Measurements from ENCODE around the gene PTPRU. TPM values are rescaled to one million over a fixed set of nuclear protein-coding genes. Genes with fewer than 3 reads are reported as not detected.
A peak's percentile ranks its signal among the peaks of the same experiment; 100 is the strongest.

The PTPRU gene
- total RNA-seq, 1 donor from 2014 or later = 19.0 TPM

GRCh38 chr1:29283804-29284195, 47.5 kb downstream of the PTPRU start:
- peaks cover 10% of the 10 kb centered on the region for H3K27me3 Mint-ChIP-seq (ENCODE audit: unreplicated experiment)
- TF ChIP-seq, protein P1, sequence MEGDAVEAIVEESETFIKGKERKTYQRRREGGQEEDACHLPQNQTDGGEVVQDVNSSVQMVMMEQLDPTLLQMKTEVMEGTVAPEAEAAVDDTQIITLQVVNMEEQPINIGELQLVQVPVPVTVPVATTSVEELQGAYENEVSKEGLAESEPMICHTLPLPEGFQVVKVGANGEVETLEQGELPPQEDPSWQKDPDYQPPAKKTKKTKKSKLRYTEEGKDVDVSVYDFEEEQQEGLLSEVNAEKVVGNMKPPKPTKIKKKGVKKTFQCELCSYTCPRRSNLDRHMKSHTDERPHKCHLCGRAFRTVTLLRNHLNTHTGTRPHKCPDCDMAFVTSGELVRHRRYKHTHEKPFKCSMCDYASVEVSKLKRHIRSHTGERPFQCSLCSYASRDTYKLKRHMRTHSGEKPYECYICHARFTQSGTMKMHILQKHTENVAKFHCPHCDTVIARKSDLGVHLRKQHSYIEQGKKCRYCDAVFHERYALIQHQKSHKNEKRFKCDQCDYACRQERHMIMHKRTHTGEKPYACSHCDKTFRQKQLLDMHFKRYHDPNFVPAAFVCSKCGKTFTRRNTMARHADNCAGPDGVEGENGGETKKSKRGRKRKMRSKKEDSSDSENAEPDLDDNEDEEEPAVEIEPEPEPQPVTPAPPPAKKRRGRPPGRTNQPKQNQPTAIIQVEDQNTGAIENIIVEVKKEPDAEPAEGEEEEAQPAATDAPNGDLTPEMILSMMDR (IDR thresholded peaks at IDR 0.05; ENCODE audit: unreplicated experiment) = no peak
- peak overlapping the region; percentile 74 for H3K27ac Mint-ChIP-seq (ENCODE audit: unreplicated experiment)
- H3K4me3 Mint-ChIP-seq (ENCODE audit: unreplicated experiment) = peak overlapping the region; percentile 78
- no peak for DNase-seq (ENCODE audit: low spot score)
- peaks cover 6% of the 10 kb centered on the region for H3K4me1 Mint-ChIP-seq (ENCODE audit: unreplicated experiment)
- H3K36me3 Mint-ChIP-seq (ENCODE audit: low read depth, unreplicated experiment) = peaks cover 3% of the 10 kb centered on the region
- no peaks in the 10 kb centered on the region for H3K9me3 Mint-ChIP-seq (ENCODE audit: unreplicated experiment)

- Mint-ChIP-seq H3K4me1 (ENCODE audit: unreplicated experiment) (peaks cover 6% of the 10 kb centered on the region), H3K9me3 (ENCODE audit: unreplicated experiment) (no peaks in the 10 kb centered on the region), H3K4me3 (ENCODE audit: unreplicated experiment) (peak overlapping the region; percentile 78), H3K27me3 (ENCODE audit: unreplicated experiment) (peaks cover 10% of the 10 kb centered on the region), H3K36me3 (ENCODE audit: low read depth, unreplicated experiment) (peaks cover 3% of the 10 kb centered on the region), H3K27ac (ENCODE audit: unreplicated experiment) (no peak overlapping the region)
- no peak for DNase-seq (ENCODE audit: low spot score)
- TF ChIP-seq, protein P1 (IDR thresholded peaks at IDR 0.05; ENCODE audit: unreplicated experiment) = no peak
Observed at GRCh38 chr1:29284286-29284960, 48.1 kb downstream of the PTPRU start.

DNA sequence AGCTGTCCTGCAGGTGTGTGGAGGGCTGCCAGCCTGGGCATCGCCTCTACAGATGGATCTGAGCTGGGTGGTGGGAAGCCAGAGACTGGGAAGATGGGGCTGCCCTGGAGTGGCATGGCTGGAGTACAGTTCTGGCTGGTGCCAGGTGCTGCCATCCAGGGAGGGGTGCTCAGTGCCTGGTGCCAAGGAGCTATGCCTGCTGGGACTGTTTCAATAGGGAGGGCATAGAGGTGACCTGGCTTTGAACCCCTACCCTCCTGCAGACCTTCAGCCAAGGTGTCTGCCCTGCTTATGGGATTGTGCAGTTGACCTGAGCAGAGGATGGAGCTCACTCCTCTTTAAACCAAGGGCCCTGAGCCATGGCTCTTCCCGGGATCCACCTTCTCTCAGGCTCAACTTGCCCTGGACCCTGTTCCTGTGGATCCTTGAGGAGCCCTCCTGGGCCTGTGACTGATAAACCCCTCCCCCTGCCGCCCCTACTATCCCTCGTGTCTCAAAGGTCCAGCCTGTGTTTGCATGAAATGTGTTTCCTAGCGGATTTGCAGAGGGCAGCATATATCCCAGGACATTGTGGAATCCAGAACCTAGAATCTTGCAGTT, 48.7 kb downstream of the PTPRU start:
- Mint-ChIP-seq H3K4me3 (ENCODE audit: unreplicated experiment) (no peak overlapping the region), H3K27ac (ENCODE audit: unreplicated experiment) (no peak overlapping the region), H3K4me1 (ENCODE audit: unreplicated experiment) (peaks cover 6% of the 10 kb centered on the region), H3K36me3 (ENCODE audit: low read depth, unreplicated experiment) (peaks cover 3% of the 10 kb centered on the region), H3K9me3 (ENCODE audit: unreplicated experiment) (no peaks in the 10 kb centered on the region), H3K27me3 (ENCODE audit: unreplicated experiment) (peaks cover 8% of the 10 kb centered on the region)
- no peak for DNase-seq (ENCODE audit: low spot score)
- TF ChIP-seq, protein P1 (IDR thresholded peaks at IDR 0.05; ENCODE audit: unreplicated experiment) = no peak

GRCh38 chr1:29285771-29286170, 49.4 kb downstream of the PTPRU start:
- Mint-ChIP-seq H3K36me3 (ENCODE audit: low read depth, unreplicated experiment) (peaks cover 3% of the 10 kb centered on the region), H3K4me3 (ENCODE audit: unreplicated experiment) (no peak overlapping the region), H3K4me1 (ENCODE audit: unreplicated experiment) (peaks cover 6% of the 10 kb centered on the region), H3K27me3 (ENCODE audit: unreplicated experiment) (peaks cover 8% of the 10 kb centered on the region), H3K27ac (ENCODE audit: unreplicated experiment) (no peak overlapping the region), H3K9me3 (ENCODE audit: unreplicated experiment) (no peaks in the 10 kb centered on the region)
- TF ChIP-seq, protein P1 (IDR thresholded peaks at IDR 0.05; ENCODE audit: unreplicated experiment) = no peak
- no peak for DNase-seq (ENCODE audit: low spot score)

DNA sequence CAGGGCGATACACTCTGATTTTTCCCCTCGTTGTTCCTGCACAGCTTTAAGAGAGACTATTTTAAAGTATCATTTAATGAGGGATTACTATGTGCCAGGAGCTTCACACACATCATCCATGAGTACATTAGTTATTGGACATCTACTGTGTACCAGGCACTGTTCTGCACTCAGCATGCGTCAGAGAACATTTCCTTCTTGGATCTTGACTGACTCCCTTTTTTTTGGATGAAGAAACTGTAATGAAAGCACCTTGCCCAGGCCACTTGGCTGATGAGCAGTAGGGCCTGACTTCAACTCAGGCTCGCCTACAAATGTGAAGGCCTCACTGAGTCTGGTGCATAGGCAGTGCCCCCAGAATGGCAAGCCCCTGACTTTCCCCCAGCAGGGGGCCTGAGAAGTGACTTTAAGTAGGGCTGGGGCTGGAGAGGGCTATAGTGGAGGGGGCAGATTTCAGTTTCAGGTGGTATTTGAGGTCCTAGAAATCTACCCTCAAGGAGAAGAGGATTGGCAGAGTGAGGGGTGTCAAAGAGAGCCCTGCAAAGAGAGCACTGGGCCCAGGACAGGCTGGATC, 50.0 kb downstream of the PTPRU start:
- H3K4me3 Mint-ChIP-seq (ENCODE audit: unreplicated experiment) = no peak overlapping the region
- TF ChIP-seq, protein P1 (IDR thresholded peaks at IDR 0.05; ENCODE audit: unreplicated experiment) = no peak
- H3K36me3 Mint-ChIP-seq (ENCODE audit: low read depth, unreplicated experiment) = peaks cover 3% of the 10 kb centered on the region
- H3K27ac Mint-ChIP-seq (ENCODE audit: unreplicated experiment) = no peak overlapping the region
- H3K9me3 Mint-ChIP-seq (ENCODE audit: unreplicated experiment) = no peaks in the 10 kb centered on the region
- no peak for DNase-seq (ENCODE audit: low spot score)
- peaks cover 7% of the 10 kb centered on the region for H3K27me3 Mint-ChIP-seq (ENCODE audit: unreplicated experiment)
- peaks cover 6% of the 10 kb centered on the region for H3K4me1 Mint-ChIP-seq (ENCODE audit: unreplicated experiment)

Data from endothelial cell (in vitro differentiated cells).